SK-MEL-5 (cell line): ENCODE results near the gene MYCBPAP. TPM values are rescaled to one million over a fixed set of nuclear protein-coding genes. Genes with fewer than 3 reads are reported as not detected.

ENCODE experiments used
- DNase-seq: peaks from one replicate; pipeline ENCODE4 v3.0.0-alpha.2; 2016; ENCODE audit warnings: low read depth, low spot score
- in situ Hi-C: cut with HindIII; loops from 2 replicates; pipeline ENCODE4 v1.10.0; 2016; ENCODE audit warnings: low sequenced_read_pairs, high pct_unique_total_duplicates, low pct_unique_long_range_greater_than_20kb
- total RNA-seq: library from RNA; depleted of rRNA; stranded (reverse); fragments of >200 nt; shearing (Covaris generic); gene quantifications from 2 replicates; pipeline ENCODE4 v1.2.3, GENCODE V29; 2014

MYCBPAP gene
- total RNA-seq, 1 experiment from 2014 or later, result 1.5 TPM

- in situ Hi-C loops, result no loop called here
Measured at GRCh38 chr17:50501054-50501453, 7.2 kb upstream of the MYCBPAP start.

DNA sequence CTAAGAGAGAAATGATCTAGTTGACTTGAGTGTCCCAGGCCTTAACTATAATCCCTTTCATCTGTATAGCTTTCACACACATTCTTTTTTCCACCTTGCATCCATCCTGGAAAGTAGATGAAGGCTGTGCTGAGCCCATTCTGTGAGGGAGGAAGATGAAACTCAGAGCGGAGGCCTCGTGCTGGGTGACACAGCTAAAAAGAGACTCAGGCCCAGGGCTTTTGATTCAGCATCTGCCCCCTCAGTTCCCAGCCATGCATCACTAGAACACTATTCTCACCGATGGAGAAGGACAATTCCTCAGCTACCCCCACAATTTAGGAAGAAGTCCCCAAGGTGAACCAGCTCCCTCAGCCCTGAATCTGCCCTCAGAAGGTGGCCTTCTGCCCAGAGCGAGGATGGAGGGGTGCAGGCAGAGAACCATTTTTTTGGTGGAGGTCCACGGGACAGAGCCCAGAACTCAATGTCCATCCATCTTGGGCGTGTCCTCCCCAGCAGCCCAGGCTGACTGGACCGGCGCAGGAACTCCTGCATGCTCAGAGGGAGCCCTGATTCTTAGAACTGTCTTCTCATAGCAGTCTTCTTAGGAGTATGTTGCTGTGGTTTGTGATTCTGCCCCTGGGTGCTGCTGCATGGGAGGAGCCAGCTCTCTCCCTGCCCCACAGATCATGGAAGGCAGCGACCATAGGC, 5.8 kb upstream of the MYCBPAP start:
- DNase-seq, result no peak
- in situ Hi-C loops, result no loop called here

More at GRCh38 chr17:50501054-50501453, 7.2 kb upstream of the MYCBPAP start:
- peak; percentile 66 for DNase-seq

DNA sequence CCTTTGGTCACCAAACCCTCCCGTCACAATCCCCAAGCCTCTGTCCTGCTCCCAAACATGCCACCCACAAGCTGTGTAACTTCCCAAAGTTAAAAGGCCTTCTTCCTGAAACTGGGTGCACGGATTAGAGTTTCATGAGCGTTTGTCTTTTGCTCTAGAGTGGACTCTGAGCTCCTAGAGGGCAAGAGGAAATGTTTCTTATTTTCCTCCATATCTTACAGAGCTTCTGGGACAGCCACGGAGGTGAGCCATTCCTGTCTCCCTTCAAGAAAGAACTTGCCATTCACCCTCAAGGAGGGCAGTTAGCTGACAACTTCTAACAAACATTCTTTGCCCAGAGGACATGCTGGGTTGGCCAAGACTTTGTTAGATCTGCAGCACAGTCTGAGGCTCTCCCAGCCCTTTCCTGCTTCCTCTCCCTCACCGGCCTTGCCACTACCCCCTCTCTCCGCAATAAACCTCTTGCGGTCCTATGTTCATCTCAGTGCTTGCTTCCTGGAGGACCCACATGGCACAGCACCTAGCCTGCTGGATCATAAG, 2.6 kb upstream of the MYCBPAP start:
- in situ Hi-C loops, result no loop called here
- DNase-seq, result no peak

- no peak for DNase-seq
- in situ Hi-C loops, result no loop called here
Measured at GRCh38 chr17:50506298-50506697, 1.9 kb upstream of the MYCBPAP start.

GRCh38 chr17:50508573-50509460, 578 bp downstream of the MYCBPAP start:
- in situ Hi-C loops, result no loop called here
- no peak for DNase-seq

DNA sequence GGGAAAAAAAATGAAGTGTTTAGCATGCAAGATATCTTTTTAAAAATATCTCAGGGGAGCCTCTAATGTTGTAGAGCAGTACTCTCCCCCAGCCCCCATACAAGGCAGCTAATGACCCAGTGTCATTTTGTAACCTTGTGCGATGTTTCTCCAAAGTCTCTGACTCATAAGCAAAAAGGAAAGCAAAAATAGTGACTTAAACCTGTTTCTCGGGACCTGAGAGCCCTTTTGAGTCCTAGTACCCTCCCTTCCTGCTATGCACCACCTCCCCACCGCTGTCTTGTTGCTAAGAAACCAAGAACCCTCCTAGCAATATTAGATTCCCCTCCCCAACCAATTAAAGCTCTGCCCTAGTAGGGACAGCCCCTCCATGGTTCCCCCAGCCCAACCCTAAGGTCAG, 2.8 kb downstream of the MYCBPAP start:
- in situ Hi-C loops, result no loop called here
- DNase-seq, result no peak

DNA sequence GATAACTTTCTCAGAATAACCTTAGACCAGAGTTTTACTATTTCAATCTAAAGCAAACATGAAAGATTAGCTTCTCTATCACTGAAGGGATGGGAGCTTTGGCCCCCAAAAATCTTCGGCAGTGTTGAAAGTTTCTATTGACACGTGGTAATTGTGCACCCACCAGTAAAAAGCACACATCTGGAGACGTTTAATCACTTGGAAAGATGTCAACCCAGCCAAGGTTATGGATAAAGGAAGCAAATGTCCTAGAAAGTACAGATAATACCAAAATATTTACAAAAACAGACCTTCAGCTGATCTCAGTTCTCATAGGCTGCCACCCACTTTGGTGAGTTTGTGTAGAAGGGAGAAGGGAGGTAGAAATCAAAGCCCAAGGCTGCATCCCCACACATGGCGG, 5.3 kb downstream of the MYCBPAP start:
- in situ Hi-C loops, result no loop called here

DNA sequence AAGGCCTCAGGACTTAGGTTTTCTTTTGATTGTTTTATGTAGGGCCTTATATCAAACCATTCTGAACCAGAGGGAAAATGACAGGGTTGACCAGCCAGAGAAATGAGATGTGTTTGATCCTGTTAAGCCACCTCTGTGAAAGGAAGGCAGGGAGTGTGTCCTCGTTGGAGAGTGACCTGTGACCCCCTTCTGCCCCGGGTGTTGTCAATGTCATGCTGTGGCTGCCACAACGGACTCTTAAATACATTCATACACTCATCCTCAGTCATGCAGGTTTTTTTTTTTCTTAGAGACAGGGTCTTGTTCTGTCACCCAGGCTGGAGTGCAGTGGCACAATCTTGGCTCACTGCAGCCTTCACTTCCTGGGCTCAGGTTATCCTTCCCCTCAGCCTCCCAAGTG, 6.1 kb downstream of the MYCBPAP start:
- in situ Hi-C loops, result no loop called here
- no peak for DNase-seq

More for the DNA sequence above, 5.3 kb downstream of the MYCBPAP start:
- no peak for DNase-seq

GRCh38 chr17:50514936-50515702, 6.9 kb downstream of the MYCBPAP start:
- in situ Hi-C loops, result no loop called here
- DNase-seq, result no peak

GRCh38 chr17:50517011-50517410, 8.8 kb downstream of the MYCBPAP start:
- in situ Hi-C loops, result no loop called here
- no peak for DNase-seq

DNA sequence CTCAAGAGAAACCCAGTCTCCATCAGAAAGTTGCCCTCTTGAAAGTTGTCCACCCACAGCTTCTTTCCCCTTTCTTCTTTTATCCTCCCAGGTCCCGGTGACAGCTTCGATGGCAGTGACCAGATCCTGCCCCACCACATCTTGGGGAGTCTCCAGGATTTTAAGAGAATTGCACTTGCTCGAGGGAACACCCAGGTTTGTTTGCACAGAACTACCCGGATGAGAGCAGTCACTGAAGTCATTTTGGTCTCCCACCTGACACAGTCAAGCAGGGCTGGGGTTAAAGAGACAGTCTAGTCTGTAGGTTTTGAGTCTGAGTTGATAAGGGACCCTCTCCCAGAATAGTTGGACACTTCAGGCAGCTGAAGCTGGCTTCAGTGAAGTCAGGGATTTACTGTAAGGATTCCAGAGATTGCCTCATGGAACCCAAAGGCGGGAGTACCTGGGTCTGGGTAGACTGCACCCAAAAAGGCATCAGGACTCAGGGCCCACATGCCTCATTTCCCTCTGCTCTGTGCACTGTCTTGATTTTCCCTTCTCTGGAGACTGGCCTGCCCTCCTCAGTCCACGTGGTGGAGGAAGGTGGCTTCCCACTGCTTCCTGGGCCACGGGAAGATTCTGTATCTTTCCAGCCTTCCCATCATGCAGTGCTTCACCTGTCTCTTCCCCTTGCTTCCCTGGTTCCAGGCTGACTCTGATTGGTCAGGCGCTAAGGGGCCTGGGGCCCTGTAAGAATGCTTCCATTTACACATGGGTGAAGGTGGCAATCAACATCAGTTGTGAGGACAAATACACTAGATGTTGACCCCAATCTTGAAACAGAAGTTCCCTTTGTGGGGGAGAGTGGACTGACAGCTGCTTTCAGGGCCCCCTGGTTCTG, 9.5 kb downstream of the MYCBPAP start:
- no peak for DNase-seq
- in situ Hi-C loops, result no loop called here

DNA sequence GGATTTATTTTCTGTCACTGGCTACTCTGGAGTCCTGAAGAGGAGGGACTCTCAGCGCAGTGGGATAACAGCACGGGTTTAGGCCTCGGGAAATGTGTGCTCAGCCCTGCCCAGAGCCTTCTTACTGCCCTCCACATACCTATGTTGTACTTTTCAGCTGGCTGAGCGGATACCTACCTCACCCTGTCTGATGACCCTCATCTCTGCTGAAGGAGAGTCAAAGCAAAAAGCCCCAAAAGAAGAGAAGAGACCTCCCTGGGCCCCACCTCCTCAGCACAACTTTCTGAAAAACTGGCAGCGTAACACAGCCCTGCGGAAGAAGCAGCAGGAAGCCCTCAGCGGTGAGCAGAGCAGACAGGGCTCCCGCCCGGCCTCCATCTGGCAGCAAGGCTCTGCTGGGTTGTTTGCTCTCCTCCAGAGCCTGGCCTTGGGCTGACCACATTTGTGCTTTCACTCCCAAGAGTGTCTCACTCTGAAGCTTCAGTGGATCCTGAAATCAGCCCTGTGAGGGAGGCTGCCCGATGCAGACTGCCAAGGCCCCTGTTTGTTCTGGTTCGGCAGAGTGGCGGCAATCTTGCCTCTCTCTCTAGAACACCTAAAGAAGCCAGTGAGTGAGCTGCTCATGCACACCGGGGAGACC, 10.3 kb downstream of the MYCBPAP start:
- in situ Hi-C loops, result no loop called here
- no peak for DNase-seq

DNA sequence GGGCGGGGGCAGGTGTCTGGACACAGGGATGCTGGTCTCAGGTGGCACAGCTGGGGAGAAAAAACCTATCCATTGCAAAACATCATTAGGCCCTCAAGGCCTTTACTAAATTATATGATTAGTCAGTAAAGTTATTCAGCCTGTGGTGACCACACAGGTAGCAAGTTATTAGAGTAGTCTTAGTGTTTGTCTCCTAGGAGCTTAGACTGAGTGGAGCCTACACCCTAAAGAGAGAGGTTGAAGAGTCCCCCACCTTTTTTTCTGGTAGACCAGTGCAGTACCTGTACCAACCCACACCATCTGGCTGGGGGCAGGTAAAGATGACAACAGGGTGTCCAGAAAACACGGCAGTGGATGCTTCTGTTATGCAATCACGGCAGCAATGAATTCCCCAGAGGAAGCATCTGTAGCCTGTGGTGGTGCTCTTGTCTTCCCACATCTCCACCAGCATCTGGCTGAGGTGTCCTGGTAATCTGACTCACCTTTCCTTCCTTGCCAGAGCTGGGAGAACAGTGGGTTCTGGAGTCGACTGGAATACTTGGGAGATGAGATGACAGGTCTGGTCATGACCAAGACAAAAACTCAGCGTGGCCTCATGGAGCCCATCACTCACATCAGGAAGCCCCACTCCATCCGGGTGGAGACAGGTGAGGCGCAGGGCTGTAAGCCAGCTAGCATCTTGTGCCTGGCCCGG, 11.0 kb downstream of the MYCBPAP start:
- DNase-seq, result no peak
- in situ Hi-C loops, result no loop called here

- in situ Hi-C loops, result no loop called here
Measured at GRCh38 chr17:50520483-50520882, 12.2 kb downstream of the MYCBPAP start.

GRCh38 chr17:50521514-50521913, 13.3 kb downstream of the MYCBPAP start:
- no peak for DNase-seq
- in situ Hi-C loops, result no loop called here

More at GRCh38 chr17:50520483-50520882, 12.2 kb downstream of the MYCBPAP start:
- no peak for DNase-seq

- in situ Hi-C loops, result no loop called here
- DNase-seq, result no peak
Measured at GRCh38 chr17:50522766-50523165, 14.5 kb downstream of the MYCBPAP start.
